GM19328 (cell line): Measurements from ENCODE around the gene ZPR1.
"Not testable (repeated sequence)": the region's sequence is repeated elsewhere in the genome, so short reads cannot be mapped to it uniquely, and the experiment has no call there.

Source experiments
- ATAC-seq: cut with Tn5 transposase; IDR thresholded peaks from one replicate; pipeline ENCODE4 v1.9.1; 2021; ENCODE audit warnings: mild to moderate bottlenecking, moderate library complexity; ENCODE audit not compliant: unreplicated experiment

The ZPR1 gene

DNA sequence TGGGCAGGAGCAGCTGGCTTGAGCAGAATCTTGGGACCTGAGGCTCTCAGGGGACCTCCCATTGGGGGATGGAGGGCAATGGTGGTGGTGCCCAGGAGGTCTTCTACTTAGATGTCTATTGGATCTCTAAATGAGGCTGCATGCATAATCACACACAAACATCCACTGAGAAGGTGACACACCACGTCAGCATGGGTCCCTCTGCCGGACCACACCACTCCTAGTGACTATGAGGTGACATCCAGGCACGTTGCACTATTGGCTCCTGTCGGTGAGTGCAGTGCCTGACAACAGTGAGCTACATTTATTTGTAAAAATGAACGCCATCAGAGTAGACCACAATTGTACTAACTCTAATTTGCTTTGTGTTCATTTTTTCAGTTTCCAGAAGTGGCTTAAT, 37.6 kb upstream of the ZPR1 start:
- no peak for ATAC-seq

DNA sequence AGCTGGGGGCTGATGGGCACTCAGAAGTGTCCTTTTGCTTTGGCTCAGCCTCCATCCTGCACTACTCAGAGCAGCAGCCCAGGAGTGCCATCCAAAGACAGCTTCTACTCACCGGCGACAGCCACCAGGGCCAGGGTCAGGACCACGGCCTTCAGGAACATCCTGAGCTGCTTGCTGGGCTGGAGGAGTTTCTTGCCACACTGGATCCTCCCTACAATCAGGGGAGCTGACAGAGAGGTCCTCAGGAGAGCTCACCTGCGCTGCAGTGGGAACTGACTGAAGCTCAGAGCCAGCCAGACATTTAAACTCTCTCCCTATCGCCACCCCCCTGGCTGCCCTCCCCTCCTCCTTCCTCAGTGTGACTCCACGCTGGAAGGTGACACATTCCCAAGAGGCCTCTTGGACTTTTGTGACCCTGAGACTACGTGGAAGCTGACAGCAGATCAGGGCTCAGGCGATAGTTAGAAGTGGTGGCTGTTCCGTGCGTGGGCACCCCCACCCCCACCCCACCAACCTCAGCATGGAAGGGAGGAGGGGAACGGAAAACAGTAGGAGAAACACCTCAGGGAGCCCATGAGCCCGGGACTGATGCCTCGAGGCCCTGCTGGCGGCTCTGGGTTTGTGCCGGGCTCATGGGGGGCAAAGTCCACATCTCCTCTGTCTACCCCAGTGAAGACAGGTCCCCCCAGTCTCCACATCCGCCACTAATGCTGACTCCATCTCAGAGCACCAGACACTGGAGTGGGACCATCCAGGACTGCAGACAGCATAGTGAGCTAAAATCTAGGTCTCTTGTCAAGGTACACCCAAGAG, 35.4 kb upstream of the ZPR1 start, which contains the start of gene APOA4:
APOA4 (minus strand) TSS at position 274 of the 813 bp plus-strand sequence; CDS start at position 161, 113 bp downstream.
- ATAC-seq = no peak

DNA sequence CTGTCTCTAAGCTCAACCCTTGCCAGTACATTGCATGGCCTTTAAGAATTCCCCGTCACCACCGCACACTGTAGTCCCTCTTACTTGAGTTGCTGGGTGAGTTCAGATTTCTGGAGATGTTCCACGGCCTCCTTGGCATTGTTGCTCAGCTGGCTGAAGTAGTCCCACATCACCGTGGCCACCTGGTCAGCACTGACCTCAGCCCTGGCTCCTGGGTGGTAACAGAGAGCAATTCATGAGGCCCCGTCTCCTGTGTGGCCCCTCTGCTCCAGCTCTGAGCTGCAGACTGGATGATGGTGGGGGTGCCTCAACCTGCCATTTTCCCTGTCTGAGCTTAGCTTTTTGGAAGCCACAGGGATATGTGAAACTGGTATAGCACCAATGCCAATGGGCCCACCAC, 34.8 kb upstream of the ZPR1 start:
- ATAC-seq = no peak

- ATAC-seq = no peak
Measured at GRCh38 chr11:116821050-116821918, 33.5 kb upstream of the ZPR1 start.

DNA sequence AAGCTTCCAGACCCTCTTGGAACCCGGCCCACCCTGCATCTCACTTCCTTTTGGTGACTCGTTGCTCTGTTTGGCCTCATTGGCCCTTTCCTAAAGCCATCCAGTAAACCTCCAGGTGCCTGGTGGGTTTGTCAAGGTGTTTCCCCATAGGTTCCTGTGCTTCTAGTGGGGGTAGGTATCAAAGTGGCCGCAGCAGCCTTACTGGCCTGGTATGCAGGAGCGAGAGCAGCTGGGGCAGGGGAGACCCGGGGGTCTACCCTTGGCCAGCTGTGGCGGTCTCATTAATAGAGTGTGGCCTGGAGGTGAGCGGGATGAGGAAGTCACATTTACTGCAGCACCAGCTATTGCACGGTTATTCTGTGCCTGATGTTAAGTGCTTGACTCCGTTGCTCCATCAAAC, 31.2 kb upstream of the ZPR1 start:
- no peak for ATAC-seq

DNA sequence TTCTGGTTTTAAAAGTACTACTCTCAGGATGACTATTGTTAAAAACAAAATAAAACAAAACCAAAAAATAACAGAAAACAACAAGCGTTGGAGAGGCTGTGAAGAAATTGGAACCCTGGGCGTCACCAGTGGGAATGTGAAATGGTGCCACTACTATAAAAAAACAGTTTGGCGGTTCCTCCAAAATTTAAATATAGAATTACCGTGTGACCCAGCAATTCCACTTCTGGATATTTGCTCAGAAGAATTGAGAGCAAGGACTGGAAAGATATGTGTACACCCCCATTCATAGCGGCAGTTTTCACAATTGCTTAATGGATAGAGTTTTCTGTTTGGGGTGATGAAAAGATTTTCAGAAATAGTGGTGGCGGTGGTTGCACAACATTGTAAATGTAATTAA, 26.7 kb upstream of the ZPR1 start:
- no peak for ATAC-seq

- ATAC-seq = no peak
Measured at GRCh38 chr11:116813781-116814471, 26.1 kb upstream of the ZPR1 start.

- no peak for ATAC-seq
Measured at GRCh38 chr11:116813170-116813569, 25.3 kb upstream of the ZPR1 start.

GRCh38 chr11:116812109-116812508, 24.3 kb upstream of the ZPR1 start:
- no peak for ATAC-seq

- no peak for ATAC-seq
Measured at GRCh38 chr11:116811194-116811593, 23.4 kb upstream of the ZPR1 start.

DNA sequence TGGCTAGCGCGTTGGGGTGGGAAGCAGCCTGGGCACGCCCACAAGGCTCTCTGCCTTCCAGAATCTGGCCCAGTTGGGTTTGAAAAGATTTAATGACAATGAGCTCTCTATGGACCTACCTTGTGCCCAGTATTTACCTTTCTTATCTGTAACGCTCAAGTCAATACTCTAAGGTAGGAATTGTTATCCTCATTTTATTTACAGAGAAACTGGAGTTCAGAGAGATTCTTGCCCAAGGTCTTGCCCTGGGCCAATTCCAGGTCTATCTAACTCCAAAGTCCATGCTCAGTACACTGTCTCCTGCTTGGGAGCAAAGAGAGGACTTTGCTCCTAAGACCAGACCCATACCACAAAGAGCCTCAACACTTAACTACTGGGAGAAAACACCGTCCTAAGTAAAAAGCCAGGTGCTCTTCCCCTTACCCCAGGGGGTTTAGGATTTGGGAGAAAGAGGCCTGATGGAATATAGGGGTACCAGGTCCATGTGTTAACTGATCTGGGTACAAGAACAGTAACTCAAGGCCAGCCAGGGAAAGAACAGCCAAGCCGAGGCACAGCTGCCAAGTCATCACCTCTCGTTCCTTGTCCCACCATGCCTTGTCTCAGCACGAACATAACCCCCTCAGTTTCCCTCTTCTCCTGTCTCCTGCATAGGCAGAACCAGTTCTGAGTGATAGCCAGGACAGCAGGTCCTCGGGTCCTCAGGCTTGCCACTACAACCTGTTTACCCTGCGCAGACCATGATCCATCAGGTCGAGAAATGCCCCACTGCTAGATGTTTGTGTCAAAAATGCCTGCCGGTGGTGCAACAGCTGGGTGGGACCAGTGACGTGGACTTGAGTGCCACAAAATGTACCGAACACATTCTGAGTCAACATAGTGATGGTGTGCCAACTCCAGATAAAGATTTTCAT, 20.7 kb upstream of the ZPR1 start:
- no peak for ATAC-seq

DNA sequence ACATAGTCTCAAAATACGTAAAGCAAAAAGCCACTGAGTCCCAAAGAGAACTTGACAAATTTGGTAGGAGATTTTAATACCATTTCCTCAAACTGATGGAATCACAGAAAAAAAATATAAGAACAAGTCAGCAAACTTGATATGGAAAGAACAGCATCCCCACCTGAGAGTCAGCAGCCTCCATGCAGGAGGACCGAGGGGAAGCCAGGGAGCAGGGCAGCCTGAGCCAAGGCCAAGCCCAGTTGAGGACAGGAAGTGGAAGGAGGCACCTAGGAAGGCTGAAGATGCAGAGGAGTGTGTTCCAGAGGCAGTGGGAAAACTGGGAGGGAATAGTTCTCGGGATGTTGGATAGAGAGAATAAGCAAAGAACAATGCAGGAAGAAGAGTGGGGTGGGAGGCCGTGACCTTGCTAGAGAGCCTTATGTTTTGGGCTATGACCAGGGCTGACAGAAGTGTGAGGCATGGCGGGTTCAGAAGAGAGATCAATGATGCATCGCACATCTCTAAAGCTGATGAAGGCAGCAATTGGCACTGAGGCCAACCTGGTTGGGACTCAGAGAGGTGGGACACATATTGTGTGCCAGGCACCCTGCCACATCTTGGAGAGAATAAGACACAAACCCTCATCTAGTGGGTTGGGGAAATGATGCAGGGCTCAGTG, 19.9 kb upstream of the ZPR1 start:
- no peak for ATAC-seq

- no peak for ATAC-seq
Measured at GRCh38 chr11:116804001-116804400, 16.2 kb upstream of the ZPR1 start.

DNA sequence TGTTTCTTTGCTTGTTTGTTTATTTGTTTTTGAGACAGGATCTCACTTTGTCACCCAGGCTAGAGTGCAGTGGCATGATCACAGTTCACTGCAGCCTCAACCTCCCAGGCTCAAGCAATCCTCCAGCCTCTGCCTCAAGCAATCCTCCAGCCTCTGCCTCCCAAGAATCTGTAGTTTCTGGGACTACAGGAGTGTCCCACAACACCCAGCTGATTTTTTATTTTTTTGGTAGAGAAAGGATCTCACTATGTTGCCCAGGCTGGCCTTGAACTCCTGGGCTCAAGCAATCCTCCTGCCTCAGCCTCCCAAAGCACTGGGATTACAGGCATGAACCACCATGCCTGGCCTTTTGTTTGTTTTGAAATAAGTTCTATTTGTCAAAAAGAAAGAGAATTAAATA, 13.8 kb upstream of the ZPR1 start:
- ATAC-seq = not testable (repeated sequence)

DNA sequence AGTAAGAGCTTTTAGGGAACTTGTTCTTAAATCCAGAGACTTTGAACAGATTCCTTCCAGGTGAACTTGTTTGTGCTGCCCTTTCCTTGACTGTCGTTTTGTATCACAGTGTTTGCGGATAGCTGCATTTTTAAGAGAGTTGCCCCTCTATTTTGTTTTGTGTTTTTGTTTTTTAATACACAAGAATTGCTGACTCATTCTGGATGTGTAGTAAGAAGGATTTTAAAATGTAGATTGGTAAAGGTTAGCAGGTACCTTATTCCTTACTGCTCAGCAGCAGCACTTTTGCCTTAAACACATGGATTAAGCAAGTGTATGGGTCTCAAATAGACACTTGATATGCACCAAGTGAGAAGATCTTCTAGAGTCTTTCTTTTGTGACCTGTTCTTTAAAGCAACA, 12.8 kb upstream of the ZPR1 start:
- no peak for ATAC-seq

DNA sequence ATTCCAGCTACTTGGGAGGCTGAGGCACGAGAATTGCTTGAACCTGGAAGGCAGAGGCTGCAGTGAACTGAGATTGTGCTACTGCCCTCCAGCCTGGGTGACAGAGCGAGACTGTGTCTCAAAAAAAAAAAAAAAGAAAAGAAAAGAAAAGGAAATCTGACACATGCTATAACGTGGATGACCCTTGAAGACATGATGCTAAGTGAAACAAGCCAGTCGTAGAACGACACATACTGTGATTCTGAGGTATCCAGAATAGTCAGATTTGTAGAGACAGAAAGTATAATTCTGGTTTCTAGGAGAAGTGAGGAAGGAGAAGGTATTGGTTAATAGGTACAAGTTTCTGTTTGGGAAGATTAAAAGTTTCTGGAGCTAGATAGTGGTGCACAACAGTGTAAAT, 10.5 kb upstream of the ZPR1 start:
- ATAC-seq = no peak

GRCh38 chr11:116797816-116798215, 10.0 kb upstream of the ZPR1 start:
- ATAC-seq = no peak

GRCh38 chr11:116796548-116796947, 8.7 kb upstream of the ZPR1 start:
- no peak for ATAC-seq

DNA sequence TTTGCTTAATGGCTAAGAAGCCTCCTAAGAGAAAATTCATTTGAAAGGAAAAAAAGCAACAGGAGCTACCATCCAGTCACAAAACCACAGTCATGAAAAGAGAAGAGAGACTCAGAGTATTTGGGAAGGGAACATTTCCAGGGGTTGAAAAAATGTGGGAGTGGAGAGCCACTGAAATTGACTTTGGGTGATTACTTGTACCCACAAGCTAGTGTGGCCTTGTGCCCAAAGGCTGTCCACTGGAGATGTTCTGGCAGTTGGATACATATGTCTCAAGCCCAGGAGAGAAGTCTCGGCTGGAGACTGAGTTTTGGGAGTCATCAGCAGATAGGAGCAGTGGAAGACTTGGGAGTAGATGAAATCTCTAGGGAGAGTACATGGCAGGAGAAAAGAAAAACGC, 7.0 kb upstream of the ZPR1 start:
- ATAC-seq = no peak

- ATAC-seq = no peak
Measured at GRCh38 chr11:116793772-116794097, 5.9 kb upstream of the ZPR1 start.
